ENCODE measurements around the gene ATP7A.

- no peak for TF ChIP-seq POLR2A (IDR thresholded peaks at IDR 0.05)
- TF ChIP-seq CTCF (IDR thresholded peaks at IDR 0.05) = no peak
- no peak for TF ChIP-seq POLR2AphosphoS5 (IDR thresholded peaks at IDR 0.05)
- TF ChIP-seq EP300 (IDR thresholded peaks at IDR 0.05; ENCODE audit: low read depth) = no peak
These were observed 55.9 kb downstream of the ATP7A start for GRCh38 chrX:77966361-77966760.

Measured in transverse colon (tissue), 4 donors.